Esophagus squamous epithelium (tissue), 4 donors: ENCODE measurements around the gene ARL6IP6.

Source experiments
- CTCF ChIP-seq, 6 experiments: fragments of 450-650 bp in 4 of 6; fragments of 200-600 bp in 2 of 6; sonication (generic) in 2 of 6; IDR thresholded peaks; one replicate each; pipeline ENCODE4 v1.5.1; 2016 to 2019; ENCODE audit warnings: antibody characterized with exemption in 6 of 6, mild to moderate bottlenecking in 4 of 6, moderate library complexity in 4 of 6
- POLR2A ChIP-seq, 4 donors: fragments of 450-650 bp; IDR thresholded peaks; one replicate each; pipeline ENCODE4 v1.6.1; 2017; ENCODE audit warnings: antibody characterized with exemption in 4 of 4, mild to moderate bottlenecking in 4 of 4, moderate library complexity in 3 of 4

- TF ChIP-seq CTCF (IDR thresholded peaks at IDR 0.05) (no peak), POLR2A (IDR thresholded peaks at IDR 0.05) (no peak)
Measured at GRCh38 chr2:152693033-152693432, 25.4 kb upstream of the ARL6IP6 start.
